H9 (cell line): ENCODE measurements around the gene SLC12A2. TPM values are rescaled to one million over a fixed set of nuclear protein-coding genes. Genes with fewer than 3 reads are reported as not detected.

Experiments used
- DNase-seq: peaks from one replicate; pipeline ENCODE4 v3.0.0-alpha.2; 2017
- H2AFZ ChIP-seq: one replicate; pipeline ENCODE4 v1.6.1; 2013; ENCODE audit warnings: mild to moderate bottlenecking, low read length, control low read depth, moderate library complexity
- H2AK5ac ChIP-seq: 2 replicates; pipeline ENCODE4 v1.6.1; 2013; ENCODE audit warnings: low read length, control low read depth, mixed read lengths; ENCODE audit not compliant: insufficient read length
- H2BK120ac ChIP-seq: one replicate; pipeline ENCODE4 v1.6.1; 2013; ENCODE audit warnings: low read depth, mild to moderate bottlenecking, low read length, control low read depth, inconsistent platforms; ENCODE audit not compliant: poor library complexity, severe bottlenecking
- H2BK12ac ChIP-seq: 2 replicates; pipeline ENCODE4 v1.6.1; 2013; ENCODE audit warnings: low read length, control low read depth, mixed read lengths, low read depth; ENCODE audit not compliant: insufficient read length
- H2BK15ac ChIP-seq: 2 replicates; pipeline ENCODE4 v1.6.1; 2013; ENCODE audit warnings: low read depth, low read length, control low read depth
- H2BK20ac ChIP-seq: one replicate; pipeline ENCODE4 v1.6.1; 2013; ENCODE audit warnings: low read depth, mild to moderate bottlenecking, low read length, control low read depth, inconsistent platforms; ENCODE audit not compliant: poor library complexity, severe bottlenecking
- H2BK5ac ChIP-seq: 2 replicates; pipeline ENCODE4 v1.6.1; 2013; ENCODE audit warnings: low read length, control low read depth, mixed read lengths; ENCODE audit not compliant: insufficient read length
- H3K14ac ChIP-seq: 2 replicates; pipeline ENCODE4 v1.6.1; 2013; ENCODE audit warnings: low read length, control low read depth; ENCODE audit not compliant: insufficient read depth
- H3K18ac ChIP-seq: 2 replicates; pipeline ENCODE4 v1.6.1; 2013; ENCODE audit warnings: low read depth, mild to moderate bottlenecking, mixed read lengths, low read length, control low read depth; ENCODE audit not compliant: insufficient read length
- H3K23ac ChIP-seq: 2 replicates; pipeline ENCODE4 v1.6.1; 2013; ENCODE audit warnings: low read length, control low read depth, mixed read lengths, low read depth; ENCODE audit not compliant: insufficient read length
- H3K23me2 ChIP-seq: 2 replicates; pipeline ENCODE4 v1.6.1; 2013; ENCODE audit warnings: low read depth, mild to moderate bottlenecking, mixed read lengths, low read length, control low read depth; ENCODE audit not compliant: insufficient read length, poor library complexity, severe bottlenecking
- H3K27ac ChIP-seq: 2 replicates; pipeline ENCODE4 v1.5.1; 2013; ENCODE audit warnings: low read length, control low read depth, mixed read lengths, low read depth; ENCODE audit not compliant: insufficient read length
- H3K27me3 ChIP-seq: 2 replicates; pipeline ENCODE4 v1.6.1; 2013; ENCODE audit warnings: low read length, control low read depth, inconsistent platforms; ENCODE audit not compliant: insufficient read depth
- H3K4ac ChIP-seq: 2 replicates; pipeline ENCODE4 v1.6.1; 2013; ENCODE audit warnings: low read depth, mild to moderate bottlenecking, control low read depth, inconsistent platforms, low read length, moderate library complexity
- H3K4me1 ChIP-seq: 2 replicates; pipeline ENCODE4 v1.6.1; 2013; ENCODE audit warnings: low read length, control low read depth, inconsistent platforms; ENCODE audit not compliant: insufficient read depth
- H3K4me2 ChIP-seq: 2 replicates; pipeline ENCODE4 v1.6.1; 2013; ENCODE audit warnings: low read length, control low read depth, mixed read lengths; ENCODE audit not compliant: insufficient read length, insufficient read depth
- H3K56ac ChIP-seq: 2 replicates; pipeline ENCODE4 v1.6.1; 2013; ENCODE audit warnings: low read depth, mild to moderate bottlenecking, mixed read lengths, low read length, control low read depth; ENCODE audit not compliant: insufficient read length
- H3K79me1 ChIP-seq: 2 replicates; pipeline ENCODE4 v1.6.1; 2013; ENCODE audit warnings: low read depth, mild to moderate bottlenecking, moderate library complexity, low read length, control low read depth, inconsistent platforms; ENCODE audit not compliant: insufficient read depth, poor library complexity, severe bottlenecking
- H3K79me2 ChIP-seq: 2 replicates; pipeline ENCODE4 v1.6.1; 2013; ENCODE audit warnings: low read length, control low read depth, inconsistent platforms; ENCODE audit not compliant: insufficient read depth
- H3K9ac ChIP-seq: 2 replicates; pipeline ENCODE4 v1.6.1; 2013; ENCODE audit warnings: low read length, control low read depth, mixed read lengths; ENCODE audit not compliant: insufficient read length; ENCODE audit errors: extremely low read depth
- H3K9me3 ChIP-seq: one replicate; pipeline ENCODE4 v1.6.1; 2013; ENCODE audit warnings: low read depth, low read length, inconsistent platforms; ENCODE audit not compliant: control insufficient read depth
- H3T11ph ChIP-seq: one replicate; pipeline ENCODE4 v1.6.1; 2013; ENCODE audit warnings: mild to moderate bottlenecking, low read length, control low read depth, inconsistent platforms
- H4K20me1 ChIP-seq: one replicate; pipeline ENCODE4 v1.6.1; 2013; ENCODE audit not compliant: control insufficient read depth, insufficient read length, insufficient read depth
- H4K5ac ChIP-seq: 2 replicates; pipeline ENCODE4 v1.6.1; 2013; ENCODE audit warnings: low read depth, mild to moderate bottlenecking, mixed read lengths, low read length, control low read depth; ENCODE audit not compliant: insufficient read length
- H4K8ac ChIP-seq: replicated peaks from 2 replicates; pipeline ENCODE4 v1.6.1; 2013; ENCODE audit warnings: low read length, control low read depth, mixed read lengths, low read depth; ENCODE audit not compliant: insufficient read length
- H4K91ac ChIP-seq: 2 replicates; pipeline ENCODE4 v1.6.1; 2013; ENCODE audit warnings: low read depth, mild to moderate bottlenecking, moderate library complexity, mixed read lengths, low read length, control low read depth; ENCODE audit not compliant: insufficient read length
- H3K27ac Mint-ChIP-seq, 3 experiments: 2 replicates in 2 of 3; 3 replicates in 1 of 3; pipeline ENCODE4 v1.8.0; 2020 to 2021; ENCODE audit warnings: mixed read lengths in 3 of 3, mild to moderate bottlenecking in 1 of 3, moderate library complexity in 1 of 3
- H3K27me3 Mint-ChIP-seq: 2 replicates; pipeline ENCODE4 v1.8.0; 2021; ENCODE audit warnings: low read depth, mild to moderate bottlenecking, moderate library complexity, mixed read lengths
- H3K36me3 Mint-ChIP-seq, 3 experiments: 2 replicates in 2 of 3; 3 replicates in 1 of 3; pipeline ENCODE4 v1.8.0; 2020 to 2021; ENCODE audit warnings: low read depth in 3 of 3, mixed read lengths in 3 of 3; ENCODE audit not compliant: insufficient read depth in 1 of 3
- H3K4me1 Mint-ChIP-seq, 2 experiments: 2 replicates each; pipeline ENCODE4 v1.8.0; 2020; ENCODE audit warnings: mixed read lengths in 2 of 2
- H3K4me3 Mint-ChIP-seq, 2 experiments: 2 replicates in 1 of 2; 3 replicates in 1 of 2; pipeline ENCODE4 v1.8.0; 2020 to 2021; ENCODE audit warnings: mild to moderate bottlenecking in 2 of 2, mixed read lengths in 2 of 2, moderate library complexity in 1 of 2
- H3K9me3 Mint-ChIP-seq, 2 experiments: 2 replicates in 1 of 2; 3 replicates in 1 of 2; pipeline ENCODE4 v1.8.0; 2020; ENCODE audit warnings: mild to moderate bottlenecking in 2 of 2, mixed read lengths in 2 of 2, moderate library complexity in 1 of 2
- WGBS: extraction: QIAGEN DNeasy Blood & Tissue Kit; methylation state at CpG from one replicate; pipeline ENCODE4 v1.1.7; 2013; ENCODE audit warnings: missing lambda C conversion rate, low lambda C conversion rate, mixed read lengths; ENCODE audit not compliant: insufficient read length; ENCODE audit errors: extremely low coverage; 5-methylcytosine and 5-hydroxymethylcytosine counted together
- total RNA-seq: library from RNA; stranded (reverse); gene quantifications from 2 replicates; pipeline ENCODE4 v1.2.1, GENCODE V29; 2021
- TF ChIP-seq, protein P1 (sequence below): fragments of 200-600 bp; sonication (generic); conservative IDR thresholded peaks from 3 replicates; pipeline ENCODE4 v1.8.0; 2021; ENCODE audit warnings: antibody characterized with exemption, mild to moderate bottlenecking

Gene SLC12A2
- total RNA-seq, 1 experiment from 2014 or later, result 17.9 TPM

DNA sequence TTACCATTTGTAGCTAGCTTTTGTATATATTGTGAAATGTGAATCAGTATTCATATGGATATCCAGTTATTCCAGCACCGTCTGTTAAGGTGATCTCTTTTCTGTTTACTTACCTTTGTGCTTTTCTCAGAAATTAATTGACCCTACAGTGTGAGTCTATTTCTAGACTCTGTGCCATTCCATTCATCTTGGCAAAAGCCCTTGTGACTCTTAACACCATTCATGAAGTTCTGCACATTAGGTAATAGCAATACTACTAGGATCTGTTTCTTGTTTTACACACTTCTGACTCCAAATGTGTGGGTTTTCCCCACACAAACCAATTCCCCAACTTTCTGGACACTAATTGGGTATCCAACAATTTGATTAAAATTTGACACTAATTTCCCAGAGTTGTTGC lies 40.4 kb downstream of the SLC12A2 start:
- Histone ChIP-seq H2AK5ac (no peak overlapping the region), H2BK12ac (no peak overlapping the region), H2BK20ac (no peak overlapping the region), H3K79me1 (no peaks in the 10 kb centered on the region), H2AFZ (no peak overlapping the region), H3K9me3 (no peaks in the 10 kb centered on the region), H3T11ph (no peak overlapping the region), H3K4me1 (no peaks in the 10 kb centered on the region), H3K27me3 (no peaks in the 10 kb centered on the region), H3K23ac (no peak overlapping the region), H3K4me2 (no peak overlapping the region), H4K20me1 (no peaks in the 10 kb centered on the region), H3K27ac (no peak overlapping the region), H4K5ac (no peak overlapping the region), H2BK120ac (no peak overlapping the region), H2BK5ac (no peak overlapping the region), H3K9ac (no peak overlapping the region), H3K23me2 (no peaks in the 10 kb centered on the region), H3K79me2 (no peaks in the 10 kb centered on the region), H3K4ac (no peak overlapping the region), H2BK15ac (no peak overlapping the region), H3K56ac (no peak overlapping the region), H4K91ac (no peak overlapping the region), H3K14ac (no peak overlapping the region), H3K18ac (no peak overlapping the region), H4K8ac (no peak overlapping the region)
- no CpG with 5 or more reads among the region's 1 CpG for WGBS
- H3K9me3 Mint-ChIP-seq, result peaks cover 1 to 2% of the 10 kb centered on the region in 2 experiments; a peak in 4 of 5 replicates
- DNase-seq, result no peak
- H3K27me3 Mint-ChIP-seq, result no peaks in the 10 kb centered on the region
- peaks cover 2 to 7% (median 5%) of the 10 kb centered on the region in 3 experiments; a peak in 5 of 7 replicates for H3K36me3 Mint-ChIP-seq
- H3K4me1 Mint-ChIP-seq, result no peaks in the 10 kb centered on the region
- TF ChIP-seq, protein P1, sequence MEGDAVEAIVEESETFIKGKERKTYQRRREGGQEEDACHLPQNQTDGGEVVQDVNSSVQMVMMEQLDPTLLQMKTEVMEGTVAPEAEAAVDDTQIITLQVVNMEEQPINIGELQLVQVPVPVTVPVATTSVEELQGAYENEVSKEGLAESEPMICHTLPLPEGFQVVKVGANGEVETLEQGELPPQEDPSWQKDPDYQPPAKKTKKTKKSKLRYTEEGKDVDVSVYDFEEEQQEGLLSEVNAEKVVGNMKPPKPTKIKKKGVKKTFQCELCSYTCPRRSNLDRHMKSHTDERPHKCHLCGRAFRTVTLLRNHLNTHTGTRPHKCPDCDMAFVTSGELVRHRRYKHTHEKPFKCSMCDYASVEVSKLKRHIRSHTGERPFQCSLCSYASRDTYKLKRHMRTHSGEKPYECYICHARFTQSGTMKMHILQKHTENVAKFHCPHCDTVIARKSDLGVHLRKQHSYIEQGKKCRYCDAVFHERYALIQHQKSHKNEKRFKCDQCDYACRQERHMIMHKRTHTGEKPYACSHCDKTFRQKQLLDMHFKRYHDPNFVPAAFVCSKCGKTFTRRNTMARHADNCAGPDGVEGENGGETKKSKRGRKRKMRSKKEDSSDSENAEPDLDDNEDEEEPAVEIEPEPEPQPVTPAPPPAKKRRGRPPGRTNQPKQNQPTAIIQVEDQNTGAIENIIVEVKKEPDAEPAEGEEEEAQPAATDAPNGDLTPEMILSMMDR, result no peak
- H3K4me3 Mint-ChIP-seq, result no peak overlapping the region
- H3K27ac Mint-ChIP-seq, result no peak overlapping the region
